Measurements from ENCODE around the gene PCDHGB5. TPM values are rescaled to one million over a fixed set of nuclear protein-coding genes. Genes with fewer than 3 reads are reported as not detected.

PCDHGB5 gene
- total and polyA plus RNA-seq, 12 donors: 0.40 to 15.3 (median 9.3) TPM

DNA sequence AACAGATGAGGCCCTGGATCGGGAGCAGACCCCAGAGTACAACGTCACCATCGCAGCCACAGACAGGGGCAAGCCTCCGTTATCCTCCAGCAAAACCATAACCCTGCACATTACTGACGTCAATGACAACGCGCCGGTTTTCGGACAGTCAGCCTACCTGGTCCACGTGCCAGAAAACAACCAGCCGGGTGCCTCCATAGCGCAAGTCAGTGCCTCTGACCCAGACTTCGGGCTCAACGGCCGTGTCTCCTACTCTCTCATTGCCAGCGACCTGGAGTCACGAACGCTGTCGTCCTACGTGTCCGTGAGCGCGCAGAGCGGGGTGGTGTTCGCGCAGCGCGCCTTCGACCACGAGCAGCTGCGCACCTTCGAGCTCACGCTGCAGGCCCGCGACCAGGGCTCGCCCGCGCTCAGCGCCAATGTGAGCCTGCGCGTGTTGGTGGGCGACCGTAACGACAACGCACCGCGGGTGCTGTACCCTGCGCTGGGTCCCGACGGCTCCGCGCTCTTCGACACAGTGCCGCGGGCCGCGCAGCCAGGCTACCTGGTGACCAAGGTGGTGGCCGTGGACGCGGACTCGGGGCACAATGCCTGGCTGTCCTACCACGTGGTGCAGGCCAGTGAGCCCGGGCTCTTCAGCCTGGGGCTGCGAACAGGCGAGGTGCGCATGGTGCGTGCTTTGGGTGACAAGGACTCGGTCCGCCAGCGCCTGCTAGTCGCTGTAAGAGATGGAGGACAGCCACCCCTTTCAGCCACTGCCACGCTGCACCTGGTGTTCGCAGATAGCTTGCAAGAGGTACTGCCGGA is 21.5 kb downstream of the PCDHGB5 start:
- intact Hi-C loops (cut with DNase I): loop anchor here (10.0 kb wide), 4 partner anchors 104 to 194 kb away; partner anchors contain the start of gene PCDHB14 (in 1 of the 2)
- Histone ChIP-seq H3K9me3 (replicated peaks in 1 of 3) (peaks cover 0 to 75% (median 17%) of the 10 kb centered on the region in 3 donors), H3K4me1 (replicated peaks in 1 of 2) (no peaks in the 10 kb centered on the region), H3K4me3 (peak overlapping the region in 1 of 4 donors; percentile 4), H3K36me3 (replicated peaks in 1 of 2) (no peaks in the 10 kb centered on the region), H3K27me3 (no peaks in the 10 kb centered on the region), H3K27ac (no peak overlapping the region)
- whole genome bisulfite sequencing, 4 donors: 24 to 44% (median 28%) methylated on average over 38 to 74 of the region's 74 CpGs
- no peak for DNase-seq
- TF ChIP-seq, protein P1, sequence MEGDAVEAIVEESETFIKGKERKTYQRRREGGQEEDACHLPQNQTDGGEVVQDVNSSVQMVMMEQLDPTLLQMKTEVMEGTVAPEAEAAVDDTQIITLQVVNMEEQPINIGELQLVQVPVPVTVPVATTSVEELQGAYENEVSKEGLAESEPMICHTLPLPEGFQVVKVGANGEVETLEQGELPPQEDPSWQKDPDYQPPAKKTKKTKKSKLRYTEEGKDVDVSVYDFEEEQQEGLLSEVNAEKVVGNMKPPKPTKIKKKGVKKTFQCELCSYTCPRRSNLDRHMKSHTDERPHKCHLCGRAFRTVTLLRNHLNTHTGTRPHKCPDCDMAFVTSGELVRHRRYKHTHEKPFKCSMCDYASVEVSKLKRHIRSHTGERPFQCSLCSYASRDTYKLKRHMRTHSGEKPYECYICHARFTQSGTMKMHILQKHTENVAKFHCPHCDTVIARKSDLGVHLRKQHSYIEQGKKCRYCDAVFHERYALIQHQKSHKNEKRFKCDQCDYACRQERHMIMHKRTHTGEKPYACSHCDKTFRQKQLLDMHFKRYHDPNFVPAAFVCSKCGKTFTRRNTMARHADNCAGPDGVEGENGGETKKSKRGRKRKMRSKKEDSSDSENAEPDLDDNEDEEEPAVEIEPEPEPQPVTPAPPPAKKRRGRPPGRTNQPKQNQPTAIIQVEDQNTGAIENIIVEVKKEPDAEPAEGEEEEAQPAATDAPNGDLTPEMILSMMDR (IDR thresholded peaks at IDR 0.05): no peak

DNA sequence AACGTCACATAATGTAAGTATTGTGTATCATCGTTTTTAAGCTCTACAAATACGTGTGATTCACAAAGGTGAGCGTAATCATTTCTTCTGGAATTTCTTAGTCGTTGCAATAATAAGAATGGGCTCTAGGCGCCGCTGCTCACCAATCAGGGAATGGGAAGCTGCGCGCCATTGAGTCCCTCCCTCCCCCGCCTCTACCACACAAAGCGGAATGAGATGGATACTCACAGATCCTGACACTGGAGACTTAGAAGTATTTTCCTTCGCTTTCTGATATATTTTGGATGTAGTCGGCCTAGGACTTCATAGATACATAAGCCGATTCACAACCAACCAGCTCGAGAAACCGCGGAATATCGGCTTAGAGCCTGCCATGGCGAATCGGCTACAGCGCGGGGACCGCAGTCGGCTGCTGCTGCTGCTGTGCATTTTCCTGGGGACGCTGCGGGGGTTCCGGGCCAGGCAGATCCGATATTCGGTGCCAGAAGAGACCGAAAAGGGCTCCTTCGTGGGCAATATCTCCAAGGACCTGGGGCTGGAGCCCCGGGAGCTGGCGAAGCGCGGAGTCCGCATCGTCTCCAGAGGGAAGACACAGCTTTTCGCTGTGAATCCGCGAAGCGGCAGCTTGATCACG is 23.2 kb downstream of the PCDHGB5 start, which contains the start of gene PCDHGA11:
Gene PCDHGA11 (plus strand): TSS at position 197 of the 634 bp plus-strand sequence. CDS start 177 bp downstream, at position 374.
- no peak for TF ChIP-seq POLR2A (IDR thresholded peaks at IDR 0.05)
- TF ChIP-seq, protein P1 (IDR thresholded peaks at IDR 0.05): peak in 5 of 6 experiments; percentile 15 to 41 (median 37)
- peak within 1 kb of the TSS in 1 of 4 donors; percentile 40 for H3K4me3 ChIP-seq
- H3K4me1 ChIP-seq (replicated peaks in 1 of 2): no peaks in the 10 kb centered on the region
- peak in 1 of 7 donors; percentile 31 for DNase-seq
- intact Hi-C loops (cut with DNase I): loop anchor here in 1 of 2 donors (10.0 kb wide), 1 partner anchor 104 kb away; no protein-coding TSS in a partner anchor
- no peaks in the 10 kb centered on the region for H3K36me3 ChIP-seq (replicated peaks in 1 of 2)
- H3K27me3 ChIP-seq: no peaks in the 10 kb centered on the region
- H3K27ac ChIP-seq: no peak within 1 kb of the TSS
- H3K9me3 ChIP-seq (replicated peaks in 1 of 3): peaks cover 0 to 86% (median 26%) of the 10 kb centered on the region in 3 donors
- 8 to 13% (median 10%) methylated on average over 30 to 42 of the region's 42 CpGs for WGBS, 4 donors

DNA sequence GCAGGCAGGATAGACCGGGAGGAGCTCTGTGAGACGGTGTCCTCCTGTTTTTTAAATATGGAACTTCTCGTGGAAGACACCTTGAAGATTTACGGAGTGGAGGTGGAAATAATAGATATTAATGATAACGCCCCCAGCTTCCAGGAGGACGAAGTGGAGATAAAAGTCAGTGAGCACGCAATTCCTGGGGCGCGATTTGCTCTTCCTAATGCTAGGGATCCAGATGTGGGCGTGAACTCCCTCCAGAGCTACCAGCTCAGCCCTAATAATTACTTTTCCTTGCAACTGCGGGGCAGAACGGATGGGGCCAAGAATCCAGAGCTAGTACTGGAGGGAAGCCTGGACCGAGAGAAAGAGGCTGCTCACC is 23.7 kb downstream of the PCDHGB5 start:
- DNase-seq: no peak
- Histone ChIP-seq H3K9me3 (replicated peaks in 1 of 3) (peaks cover 0 to 86% (median 26%) of the 10 kb centered on the region in 3 donors), H3K36me3 (replicated peaks in 1 of 2) (no peaks in the 10 kb centered on the region), H3K4me1 (replicated peaks in 1 of 2) (no peaks in the 10 kb centered on the region), H3K27ac (no peak overlapping the region), H3K27me3 (no peaks in the 10 kb centered on the region), H3K4me3 (peak overlapping the region in 1 of 4 donors; percentile 40)
- intact Hi-C loops (cut with DNase I): loop anchor here in 1 of 2 donors (10.0 kb wide), 1 partner anchor 103 kb away; no protein-coding TSS in a partner anchor
- no peak for TF ChIP-seq POLR2A (IDR thresholded peaks at IDR 0.05)
- TF ChIP-seq, protein P1 (IDR thresholded peaks at IDR 0.05): no peak
- WGBS, 4 donors: 7 to 8% (median 7%) methylated on average over 10 to 13 of the region's 13 CpGs

DNA sequence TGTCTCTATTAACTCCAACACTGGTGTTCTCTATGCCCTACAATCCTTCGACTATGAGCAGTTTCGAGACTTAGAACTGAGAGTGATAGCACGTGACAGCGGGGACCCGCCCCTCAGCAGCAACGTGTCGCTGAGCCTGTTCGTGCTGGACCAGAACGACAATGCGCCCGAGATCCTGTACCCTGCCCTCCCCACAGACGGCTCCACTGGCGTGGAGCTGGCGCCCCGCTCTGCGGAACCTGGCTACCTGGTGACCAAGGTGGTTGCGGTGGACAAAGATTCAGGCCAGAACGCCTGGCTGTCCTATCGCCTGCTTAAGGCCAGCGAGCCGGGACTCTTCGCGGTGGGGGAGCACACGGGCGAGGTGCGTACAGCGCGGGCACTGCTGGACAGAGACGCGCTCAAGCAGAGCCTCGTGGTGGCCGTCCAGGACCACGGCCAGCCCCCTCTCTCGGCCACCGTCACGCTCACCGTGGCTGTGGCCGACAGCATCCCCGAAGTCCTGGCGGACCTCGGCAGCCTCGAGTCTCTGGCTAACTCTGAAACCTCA is 25.1 kb downstream of the PCDHGB5 start:
- 17 to 28% (median 20%) methylated on average over 1 to 42 of the region's 42 CpGs for WGBS, 4 donors
- no peak for DNase-seq
- no peaks in the 10 kb centered on the region for H3K36me3 ChIP-seq (replicated peaks in 1 of 2)
- peaks cover 0 to 96% (median 26%) of the 10 kb centered on the region in 3 donors for H3K9me3 ChIP-seq (replicated peaks in 1 of 3)
- no peak overlapping the region for H3K4me3 ChIP-seq
- H3K27ac ChIP-seq: no peak overlapping the region
- H3K27me3 ChIP-seq: no peaks in the 10 kb centered on the region
- TF ChIP-seq, protein P1 (IDR thresholded peaks at IDR 0.05): no peak
- TF ChIP-seq POLR2A (IDR thresholded peaks at IDR 0.05): no peak
- H3K4me1 ChIP-seq (replicated peaks in 1 of 2): no peaks in the 10 kb centered on the region
- intact Hi-C loops (cut with DNase I): loop anchor here in 1 of 2 donors (10.0 kb wide), 1 partner anchor 102 kb away; no protein-coding TSS in a partner anchor
